Mucosa of rectum (tissue), 2 donors: ENCODE data around the gene PCDH9.
"Not testable (repeated sequence)": the region's sequence is repeated elsewhere in the genome, so short reads cannot be mapped to it uniquely, and the experiment has no call there.

Experiments used
- H3K27ac ChIP-seq, 2 donors: one replicate each; pipeline ENCODE4 v1.7.0; 2013; ENCODE audit warnings: inconsistent platforms in 2 of 2, low read depth in 2 of 2, low read length in 2 of 2
- H3K27me3 ChIP-seq, 2 donors: one replicate each; pipeline ENCODE4 v1.7.0; 2013; ENCODE audit warnings: low read length in 2 of 2; ENCODE audit not compliant: control insufficient read depth in 2 of 2, insufficient read depth in 2 of 2
- H3K36me3 ChIP-seq, 2 donors: one replicate each; pipeline ENCODE4 v1.7.0; 2013; ENCODE audit warnings: low read length in 2 of 2; ENCODE audit not compliant: control insufficient read depth in 2 of 2, insufficient read depth in 2 of 2
- H3K4me1 ChIP-seq, 2 donors: one replicate each; pipeline ENCODE4 v1.7.0; 2013; ENCODE audit warnings: low read length in 2 of 2, mild to moderate bottlenecking in 1 of 2; ENCODE audit not compliant: control insufficient read depth in 2 of 2, insufficient read depth in 2 of 2
- H3K4me3 ChIP-seq, 2 donors: one replicate each; pipeline ENCODE4 v1.7.0; 2013; ENCODE audit warnings: low read length in 2 of 2
- H3K9ac ChIP-seq, 2 donors: one replicate each; pipeline ENCODE4 v1.7.0; 2013; ENCODE audit warnings: low read length in 2 of 2, low read depth in 1 of 2, mild to moderate bottlenecking in 1 of 2
- H3K9me3 ChIP-seq, 2 donors: one replicate each; pipeline ENCODE4 v1.7.0; 2013; ENCODE audit warnings: low read length in 2 of 2; ENCODE audit not compliant: control insufficient read depth in 2 of 2
- donor health status: healthy.
- donor health status: Normal muscosa, but diverticular disease.

The PCDH9 gene

DNA sequence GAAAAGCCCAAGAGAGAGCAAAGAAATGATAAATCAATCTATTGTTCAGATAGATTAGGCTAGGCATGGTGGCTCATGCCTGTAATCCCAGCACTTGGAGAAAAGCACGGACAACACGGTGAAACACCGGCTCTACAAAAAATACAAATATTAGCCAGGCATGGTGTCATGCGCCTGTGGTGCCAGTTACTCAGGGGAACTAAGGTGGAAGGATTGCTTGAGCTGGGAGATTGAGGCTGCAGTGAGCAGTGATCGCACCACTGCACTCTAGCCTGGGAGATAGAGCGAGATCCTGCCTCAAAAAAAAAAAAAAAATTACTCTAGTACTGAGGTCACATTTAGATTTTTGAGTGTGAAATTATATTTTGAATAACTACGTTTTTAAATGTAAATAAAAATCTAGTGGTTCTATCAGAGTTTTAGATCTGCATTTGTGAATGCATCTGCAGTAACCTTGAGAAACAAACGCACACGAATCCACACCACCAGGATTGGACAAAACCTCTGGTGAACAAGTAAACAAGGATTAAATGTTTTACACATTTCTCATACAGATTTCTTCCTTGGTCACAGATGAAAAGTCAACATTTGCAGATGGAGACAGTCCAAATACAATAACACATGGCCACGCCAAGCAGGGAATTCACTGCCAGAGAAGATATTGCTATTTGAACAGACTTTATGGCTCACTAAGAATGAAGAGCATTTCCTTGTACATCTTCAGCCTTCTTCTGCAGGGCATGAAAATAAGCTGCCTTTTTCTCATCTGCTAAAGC, 917.6 kb downstream of the PCDH9 start:
- Histone ChIP-seq H3K27me3 (no peaks in the 10 kb centered on the region), H3K9me3 (no peaks in the 10 kb centered on the region)

DNA sequence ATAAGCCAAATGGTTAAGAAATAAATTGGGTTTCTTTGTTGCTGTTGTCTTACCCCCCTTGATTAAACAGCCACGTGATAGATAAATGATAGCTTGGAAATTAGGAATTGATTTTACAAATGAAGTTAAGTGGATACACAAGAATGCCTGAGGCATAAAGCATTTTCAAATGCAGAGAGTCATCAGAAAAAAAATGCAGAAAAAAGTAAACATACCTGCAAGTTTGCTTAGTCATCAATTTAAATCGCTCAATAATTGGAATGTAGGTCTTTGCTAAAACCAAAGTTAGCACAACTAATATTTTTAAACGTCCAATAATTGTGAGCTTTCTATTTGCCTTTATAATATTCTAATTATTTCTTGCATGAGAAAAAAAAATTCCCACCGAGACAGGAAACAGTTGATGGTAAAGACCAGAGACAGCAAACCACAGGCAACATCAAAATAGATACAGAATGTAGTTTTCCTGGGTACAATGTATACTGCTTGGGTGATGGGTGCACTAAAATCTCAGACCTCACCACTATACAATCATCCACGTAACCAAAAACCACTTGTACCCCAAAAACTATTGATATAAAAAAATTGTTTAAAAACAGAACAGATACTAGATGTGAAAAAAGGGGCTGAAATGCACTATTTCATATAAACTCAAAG, 924.0 kb downstream of the PCDH9 start:
- H3K27me3 ChIP-seq, result no peaks in the 10 kb centered on the region
- no peak overlapping the region for H3K27ac ChIP-seq
- no peaks in the 10 kb centered on the region for H3K4me1 ChIP-seq
- H3K9ac ChIP-seq, result no peak overlapping the region
- no peaks in the 10 kb centered on the region for H3K36me3 ChIP-seq
- H3K4me3 ChIP-seq, result no peak overlapping the region
- H3K9me3 ChIP-seq, result no peaks in the 10 kb centered on the region

More for the DNA sequence above, 917.6 kb downstream of the PCDH9 start:
- Histone ChIP-seq H3K9ac (no peak overlapping the region), H3K4me1 (peaks cover 4 to 13% of the 10 kb centered on the region in 2 donors), H3K4me3 (no peak overlapping the region), H3K36me3 (no peaks in the 10 kb centered on the region), H3K27ac (no peak overlapping the region)

DNA sequence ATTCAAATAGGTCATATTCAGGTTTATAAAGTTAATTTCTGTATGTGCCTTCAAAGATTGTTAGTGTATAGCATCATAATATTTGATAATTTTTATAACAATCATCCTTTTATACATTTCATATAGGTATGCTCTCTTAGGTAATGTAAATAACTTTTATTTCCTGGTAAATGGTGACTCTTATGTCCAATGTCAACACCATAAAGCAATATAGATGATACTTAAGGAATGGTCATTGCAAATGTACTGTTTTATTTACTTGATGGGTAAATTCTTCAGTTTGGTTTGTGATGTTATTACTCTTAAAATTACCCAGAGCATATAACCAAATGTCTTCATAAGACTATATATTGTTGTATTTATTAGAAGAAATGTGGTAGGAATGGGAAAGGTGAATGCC, 928.7 kb downstream of the PCDH9 start:
- H3K9ac ChIP-seq, result no peak overlapping the region
- no peak overlapping the region for H3K27ac ChIP-seq
- H3K4me1 ChIP-seq, result no peaks in the 10 kb centered on the region
- H3K27me3 ChIP-seq, result no peaks in the 10 kb centered on the region
- no peak overlapping the region for H3K4me3 ChIP-seq
- no peaks in the 10 kb centered on the region for H3K9me3 ChIP-seq
- H3K36me3 ChIP-seq, result no peaks in the 10 kb centered on the region

DNA sequence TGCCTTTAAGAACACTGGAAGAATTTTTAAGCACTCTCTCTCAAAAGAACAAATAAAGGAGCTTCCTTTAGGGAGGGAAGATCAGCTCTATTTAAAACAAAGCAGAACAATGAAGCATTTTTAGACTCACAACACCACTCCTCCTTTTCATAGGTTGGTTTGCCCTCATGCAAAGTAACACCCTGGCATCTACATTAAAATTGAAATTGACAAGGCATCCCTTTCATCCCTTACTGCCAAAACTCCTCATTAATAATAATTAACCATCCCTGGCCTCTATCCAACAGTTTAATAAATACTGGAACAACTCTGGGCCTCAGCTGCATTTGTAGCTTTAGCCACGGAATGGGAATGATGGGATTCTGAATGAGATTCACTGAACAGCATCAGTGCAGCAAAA, 929.1 kb downstream of the PCDH9 start:
- H3K9ac ChIP-seq, result no peak overlapping the region
- H3K27ac ChIP-seq, result no peak overlapping the region
- no peaks in the 10 kb centered on the region for H3K36me3 ChIP-seq
- H3K4me3 ChIP-seq, result no peak overlapping the region
- H3K4me1 ChIP-seq, result no peaks in the 10 kb centered on the region
- no peaks in the 10 kb centered on the region for H3K9me3 ChIP-seq
- H3K27me3 ChIP-seq, result no peaks in the 10 kb centered on the region

DNA sequence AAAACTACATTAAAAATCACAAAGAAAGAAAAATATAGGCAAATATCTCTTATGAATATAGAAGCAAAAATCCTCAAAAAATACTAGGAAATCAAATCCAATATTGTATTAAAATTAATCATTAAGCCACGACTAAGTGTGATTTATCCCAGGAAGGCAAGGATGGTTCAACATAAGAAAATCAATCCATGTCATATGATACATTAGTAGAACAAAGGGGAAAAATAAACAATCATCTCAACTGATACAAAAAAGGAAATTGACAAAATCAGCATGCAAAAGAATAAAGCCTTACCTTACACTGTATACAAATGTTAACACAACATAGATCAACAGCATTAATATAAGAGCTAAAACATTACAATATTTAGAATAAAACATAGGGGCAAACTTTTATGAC, 933.3 kb downstream of the PCDH9 start:
- Histone ChIP-seq H3K4me3 (no peak overlapping the region), H3K9ac (no peak overlapping the region), H3K9me3 (no peaks in the 10 kb centered on the region), H3K4me1 (no peaks in the 10 kb centered on the region), H3K27ac (no peak overlapping the region), H3K27me3 (no peaks in the 10 kb centered on the region), H3K36me3 (no peaks in the 10 kb centered on the region)

DNA sequence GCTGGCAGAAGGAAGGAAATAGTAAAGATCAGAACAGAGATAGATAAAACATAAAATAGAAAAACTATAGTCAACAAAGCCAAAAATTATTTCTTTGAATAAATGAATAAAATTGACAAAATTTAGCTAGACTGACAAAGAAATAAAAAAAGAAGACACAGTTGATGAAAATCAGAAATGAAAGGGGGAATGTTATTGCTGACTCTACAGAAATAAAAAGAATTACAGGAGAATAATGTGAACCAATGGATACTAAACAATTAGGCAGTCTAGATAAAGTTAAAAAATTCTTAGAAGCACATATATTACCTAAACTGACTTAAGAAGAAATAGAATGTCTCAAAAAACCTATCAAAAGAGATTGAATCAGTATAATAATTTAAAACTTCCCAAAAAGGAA, 933.8 kb downstream of the PCDH9 start:
- Histone ChIP-seq H3K27me3 (no peaks in the 10 kb centered on the region), H3K36me3 (no peaks in the 10 kb centered on the region), H3K4me1 (no peaks in the 10 kb centered on the region), H3K4me3 (no peak overlapping the region), H3K9me3 (no peaks in the 10 kb centered on the region), H3K9ac (no peak overlapping the region), H3K27ac (no peak overlapping the region)

DNA sequence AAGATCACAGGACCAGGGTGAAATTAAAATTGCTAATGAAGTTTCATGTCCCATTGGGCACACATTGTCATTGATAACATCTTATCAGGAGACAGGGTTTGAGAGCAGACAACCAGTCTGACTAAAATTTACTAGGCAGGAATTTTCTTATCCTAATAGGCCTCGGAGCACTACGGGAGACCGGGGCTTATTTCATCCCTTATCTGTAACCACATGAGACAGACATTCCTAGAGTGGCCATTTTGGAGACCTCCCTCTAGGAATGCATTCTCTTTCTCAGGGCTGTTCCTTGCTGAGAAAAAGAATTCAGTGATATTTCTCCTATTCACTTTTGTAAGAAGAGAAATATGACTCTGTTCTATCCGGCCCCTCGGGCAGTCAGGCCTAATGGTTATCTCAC, 943.3 kb downstream of the PCDH9 start:
- H3K4me3 ChIP-seq, H3K9ac ChIP-seq, H3K4me1 ChIP-seq, H3K36me3 ChIP-seq, H3K27ac ChIP-seq, H3K9me3 ChIP-seq, H3K27me3 ChIP-seq: not testable (repeated sequence)

DNA sequence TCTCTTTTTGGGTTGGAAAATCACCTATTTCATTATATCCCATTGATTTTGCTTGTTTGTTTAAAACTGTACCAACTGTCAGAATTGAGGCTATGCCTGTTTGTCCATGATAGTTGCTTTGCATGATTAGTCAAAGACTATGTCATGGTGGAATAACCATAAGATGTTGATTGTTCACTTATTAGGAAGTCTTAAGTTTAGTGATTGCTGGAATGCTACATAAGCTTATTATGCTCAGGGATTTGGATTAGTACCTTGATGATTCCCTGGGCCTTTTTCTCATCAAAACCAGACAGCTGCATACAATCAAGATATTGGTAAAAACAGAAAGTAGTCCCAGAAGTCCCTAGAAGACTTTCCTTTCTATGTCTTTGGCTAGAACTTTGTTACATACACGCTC, 954.7 kb downstream of the PCDH9 start:
- Histone ChIP-seq H3K4me3 (no peak overlapping the region), H3K36me3 (no peaks in the 10 kb centered on the region), H3K27me3 (no peaks in the 10 kb centered on the region), H3K9me3 (peaks cover 3% of the 10 kb centered on the region in 2 donors), H3K4me1 (no peaks in the 10 kb centered on the region), H3K27ac (no peak overlapping the region), H3K9ac (no peak overlapping the region)

DNA sequence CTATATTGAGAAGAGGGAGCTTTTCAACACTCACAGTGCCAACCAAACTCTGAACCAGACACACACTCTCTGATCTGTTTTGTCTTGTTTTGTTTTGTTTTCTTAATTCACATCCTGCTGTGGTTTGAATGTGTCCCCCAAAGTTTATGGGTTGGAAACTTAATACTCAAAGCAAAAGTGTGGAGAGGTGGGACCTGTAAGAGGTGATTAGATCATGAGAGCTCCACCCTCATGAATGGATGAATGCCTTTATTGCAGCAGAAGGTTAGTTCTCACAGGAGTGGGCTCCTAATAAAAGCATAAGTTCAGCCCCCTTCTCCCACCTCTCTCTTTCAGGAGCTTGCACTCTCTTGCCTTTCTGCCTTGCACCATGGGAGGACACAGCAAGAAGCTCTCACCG, 957.1 kb downstream of the PCDH9 start:
- Histone ChIP-seq H3K36me3 (no peaks in the 10 kb centered on the region), H3K27ac (no peak overlapping the region), H3K27me3 (no peaks in the 10 kb centered on the region), H3K4me3 (no peak overlapping the region), H3K9ac (no peak overlapping the region), H3K9me3 (peaks cover 3% of the 10 kb centered on the region in 2 donors), H3K4me1 (no peaks in the 10 kb centered on the region)

DNA sequence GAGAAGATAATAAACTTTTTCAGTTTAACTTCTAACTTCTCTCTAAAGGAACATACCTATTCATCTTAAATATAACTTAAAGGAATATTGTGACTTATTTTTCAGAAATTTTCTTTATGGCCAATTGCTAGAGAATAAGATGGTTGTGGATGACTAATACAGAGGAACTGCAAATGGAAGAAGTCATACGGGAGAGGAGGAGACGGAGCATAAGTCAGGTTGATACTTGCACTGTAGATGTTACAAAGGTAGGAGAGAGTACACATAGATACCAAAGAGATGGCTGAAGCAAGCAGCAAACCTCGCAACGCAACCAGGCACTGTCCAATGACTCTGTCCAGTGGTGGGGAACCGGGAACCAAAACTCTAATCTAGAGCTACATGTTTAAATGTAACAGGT, 963.4 kb downstream of the PCDH9 start:
- Histone ChIP-seq H3K36me3 (no peaks in the 10 kb centered on the region), H3K4me3 (no peak overlapping the region), H3K27ac (no peak overlapping the region), H3K9ac (no peak overlapping the region), H3K4me1 (no peaks in the 10 kb centered on the region), H3K27me3 (no peaks in the 10 kb centered on the region), H3K9me3 (no peaks in the 10 kb centered on the region)
